Measurements from ENCODE around the gene HCN4.

HCN4 gene

GRCh38 chr15:73389971-73390544, 21.3 kb upstream of the HCN4 start:
- no peaks in the 10 kb centered on the region for H3K36me3 ChIP-seq (ENCODE audit: insufficient read depth, low read length)
- H3K4me3 ChIP-seq (ENCODE audit: low read length): no peak overlapping the region
- H3K9me3 ChIP-seq (ENCODE audit: insufficient read depth, low read depth, low read length): no peaks in the 10 kb centered on the region
- H3K27me3 ChIP-seq (ENCODE audit: insufficient read depth, low read length): no peaks in the 10 kb centered on the region
- H3K4me1 ChIP-seq (ENCODE audit: insufficient read depth, low read length): peaks cover 36% of the 10 kb centered on the region
- WGBS: 79% methylated on average over 2 of the region's 2 CpGs
- H3K27ac ChIP-seq (ENCODE audit: low read depth, low read length): no peak overlapping the region
- H3K9ac ChIP-seq (ENCODE audit: low read depth, low read length): no peak overlapping the region

- WGBS: 92% methylated on average over 2 of the region's 2 CpGs
- H3K9me3 ChIP-seq (ENCODE audit: insufficient read depth, low read depth, low read length): no peaks in the 10 kb centered on the region
- H3K4me3 ChIP-seq (ENCODE audit: low read length): no peak overlapping the region
- H3K27me3 ChIP-seq (ENCODE audit: insufficient read depth, low read length): no peaks in the 10 kb centered on the region
- H3K4me1 ChIP-seq (ENCODE audit: insufficient read depth, low read length): peaks cover 36% of the 10 kb centered on the region
- H3K36me3 ChIP-seq (ENCODE audit: insufficient read depth, low read length): no peaks in the 10 kb centered on the region
- no peak overlapping the region for H3K27ac ChIP-seq (ENCODE audit: low read depth, low read length)
- H3K9ac ChIP-seq (ENCODE audit: low read depth, low read length): no peak overlapping the region
Observed at GRCh38 chr15:73389539-73389938, 20.8 kb upstream of the HCN4 start.

- Histone ChIP-seq H3K27ac (ENCODE audit: low read depth, low read length) (peak overlapping the region; percentile 76; the same call in 1 of the 2 replicates), H3K4me3 (ENCODE audit: low read length) (no peak overlapping the region), H3K9me3 (ENCODE audit: insufficient read depth, low read depth, low read length) (no peaks in the 10 kb centered on the region), H3K9ac (ENCODE audit: low read depth, low read length) (no peak overlapping the region), H3K27me3 (ENCODE audit: insufficient read depth, low read length) (no peaks in the 10 kb centered on the region), H3K4me1 (ENCODE audit: insufficient read depth, low read length) (peaks cover 32% of the 10 kb centered on the region), H3K36me3 (ENCODE audit: insufficient read depth, low read length) (no peaks in the 10 kb centered on the region)
- WGBS: 54% methylated on average over 7 of the region's 7 CpGs
Observed at GRCh38 chr15:73388256-73388781, 19.6 kb upstream of the HCN4 start.

GRCh38 chr15:73387507-73388255, 18.9 kb upstream of the HCN4 start:
- H3K9me3 ChIP-seq (ENCODE audit: insufficient read depth, low read depth, low read length): peaks cover 2% of the 10 kb centered on the region; the same call in 1 of the 2 replicates
- H3K4me1 ChIP-seq (ENCODE audit: insufficient read depth, low read length): peaks cover 32% of the 10 kb centered on the region
- WGBS: 46% methylated on average over 11 of the region's 12 CpGs
- no peaks in the 10 kb centered on the region for H3K36me3 ChIP-seq (ENCODE audit: insufficient read depth, low read length)
- H3K9ac ChIP-seq (ENCODE audit: low read depth, low read length): no peak overlapping the region
- H3K27me3 ChIP-seq (ENCODE audit: insufficient read depth, low read length): no peaks in the 10 kb centered on the region
- no peak overlapping the region for H3K4me3 ChIP-seq (ENCODE audit: low read length)
- peak overlapping the region; percentile 76; the same call in 1 of the 2 replicates for H3K27ac ChIP-seq (ENCODE audit: low read depth, low read length)

GRCh38 chr15:73386886-73387506, 18.2 kb upstream of the HCN4 start:
- WGBS: 28% methylated on average over 8 of the region's 8 CpGs
- Histone ChIP-seq H3K4me3 (ENCODE audit: low read length) (no peak overlapping the region), H3K4me1 (ENCODE audit: insufficient read depth, low read length) (peaks cover 32% of the 10 kb centered on the region), H3K9ac (ENCODE audit: low read depth, low read length) (no peak overlapping the region), H3K9me3 (ENCODE audit: insufficient read depth, low read depth, low read length) (peaks cover 3% of the 10 kb centered on the region; the same call in 1 of the 2 replicates), H3K36me3 (ENCODE audit: insufficient read depth, low read length) (no peaks in the 10 kb centered on the region), H3K27ac (ENCODE audit: low read depth, low read length) (peak overlapping the region; percentile 76; the same call in 1 of the 2 replicates), H3K27me3 (ENCODE audit: insufficient read depth, low read length) (no peaks in the 10 kb centered on the region)

- WGBS: 92% methylated on average over 5 of the region's 5 CpGs
- Histone ChIP-seq H3K4me1 (ENCODE audit: insufficient read depth, low read length) (peaks cover 32% of the 10 kb centered on the region), H3K9me3 (ENCODE audit: insufficient read depth, low read depth, low read length) (peaks cover 3% of the 10 kb centered on the region; the same call in 1 of the 2 replicates), H3K27me3 (ENCODE audit: insufficient read depth, low read length) (no peaks in the 10 kb centered on the region), H3K4me3 (ENCODE audit: low read length) (no peak overlapping the region), H3K36me3 (ENCODE audit: insufficient read depth, low read length) (no peaks in the 10 kb centered on the region), H3K9ac (ENCODE audit: low read depth, low read length) (no peak overlapping the region), H3K27ac (ENCODE audit: low read depth, low read length) (no peak overlapping the region)
Observed at GRCh38 chr15:73386238-73386637, 17.5 kb upstream of the HCN4 start.

- Histone ChIP-seq H3K9ac (ENCODE audit: low read depth, low read length) (no peak overlapping the region), H3K9me3 (ENCODE audit: insufficient read depth, low read depth, low read length) (peaks cover 9% of the 10 kb centered on the region; the same call in 1 of the 2 replicates), H3K4me3 (ENCODE audit: low read length) (no peak overlapping the region), H3K27me3 (ENCODE audit: insufficient read depth, low read length) (no peaks in the 10 kb centered on the region), H3K4me1 (ENCODE audit: insufficient read depth, low read length) (peaks cover 32% of the 10 kb centered on the region), H3K27ac (ENCODE audit: low read depth, low read length) (no peak overlapping the region), H3K36me3 (ENCODE audit: insufficient read depth, low read length) (no peaks in the 10 kb centered on the region)
- WGBS: 93% methylated on average over 9 of the region's 9 CpGs
Observed at GRCh38 chr15:73385205-73385604, 16.4 kb upstream of the HCN4 start.

GRCh38 chr15:73383310-73384189, 14.8 kb upstream of the HCN4 start:
- Histone ChIP-seq H3K36me3 (ENCODE audit: insufficient read depth, low read length) (no peaks in the 10 kb centered on the region), H3K27ac (ENCODE audit: low read depth, low read length) (no peak overlapping the region), H3K27me3 (ENCODE audit: insufficient read depth, low read length) (no peaks in the 10 kb centered on the region), H3K9ac (ENCODE audit: low read depth, low read length) (no peak overlapping the region), H3K4me1 (ENCODE audit: insufficient read depth, low read length) (peaks cover 22% of the 10 kb centered on the region), H3K9me3 (ENCODE audit: insufficient read depth, low read depth, low read length) (peaks cover 9% of the 10 kb centered on the region; the same call in 1 of the 2 replicates), H3K4me3 (ENCODE audit: low read length) (no peak overlapping the region)
- 87% methylated on average over 9 of the region's 9 CpGs for WGBS

- peaks cover 9% of the 10 kb centered on the region; the same call in 1 of the 2 replicates for H3K9me3 ChIP-seq (ENCODE audit: insufficient read depth, low read depth, low read length)
- H3K36me3 ChIP-seq (ENCODE audit: insufficient read depth, low read length): no peaks in the 10 kb centered on the region
- H3K9ac ChIP-seq (ENCODE audit: low read depth, low read length): no peak overlapping the region
- 91% methylated on average over 6 of the region's 7 CpGs for WGBS
- no peak overlapping the region for H3K27ac ChIP-seq (ENCODE audit: low read depth, low read length)
- peaks cover 9% of the 10 kb centered on the region for H3K4me1 ChIP-seq (ENCODE audit: insufficient read depth, low read length)
- no peaks in the 10 kb centered on the region for H3K27me3 ChIP-seq (ENCODE audit: insufficient read depth, low read length)
- H3K4me3 ChIP-seq (ENCODE audit: low read length): no peak overlapping the region
Observed at GRCh38 chr15:73382115-73382514, 13.4 kb upstream of the HCN4 start.

- WGBS: 88% methylated on average over 2 of the region's 2 CpGs
- no peaks in the 10 kb centered on the region for H3K27me3 ChIP-seq (ENCODE audit: insufficient read depth, low read length)
Observed at GRCh38 chr15:73380661-73381060, 11.9 kb upstream of the HCN4 start.

More at GRCh38 chr15:73380661-73381060, 11.9 kb upstream of the HCN4 start:
- peaks cover 9% of the 10 kb centered on the region; the same call in 1 of the 2 replicates for H3K9me3 ChIP-seq (ENCODE audit: insufficient read depth, low read depth, low read length)
- no peak overlapping the region for H3K4me3 ChIP-seq (ENCODE audit: low read length)
- H3K9ac ChIP-seq (ENCODE audit: low read depth, low read length): no peak overlapping the region
- no peak overlapping the region for H3K27ac ChIP-seq (ENCODE audit: low read depth, low read length)
- H3K4me1 ChIP-seq (ENCODE audit: insufficient read depth, low read length): no peaks in the 10 kb centered on the region
- no peaks in the 10 kb centered on the region for H3K36me3 ChIP-seq (ENCODE audit: insufficient read depth, low read length)
